SW 1271 (cell line): Measurements from ENCODE around the gene COLGALT1.
"Not testable (repeated sequence)": the region's sequence is repeated elsewhere in the genome, so short reads cannot be mapped to it uniquely, and the experiment has no call there.

Experiments used
- DNase-seq, 2 experiments: peaks; one replicate each; lab custom pipeline; 2025; lab: John Stamatoyannopoulos, UW

The COLGALT1 gene

DNA sequence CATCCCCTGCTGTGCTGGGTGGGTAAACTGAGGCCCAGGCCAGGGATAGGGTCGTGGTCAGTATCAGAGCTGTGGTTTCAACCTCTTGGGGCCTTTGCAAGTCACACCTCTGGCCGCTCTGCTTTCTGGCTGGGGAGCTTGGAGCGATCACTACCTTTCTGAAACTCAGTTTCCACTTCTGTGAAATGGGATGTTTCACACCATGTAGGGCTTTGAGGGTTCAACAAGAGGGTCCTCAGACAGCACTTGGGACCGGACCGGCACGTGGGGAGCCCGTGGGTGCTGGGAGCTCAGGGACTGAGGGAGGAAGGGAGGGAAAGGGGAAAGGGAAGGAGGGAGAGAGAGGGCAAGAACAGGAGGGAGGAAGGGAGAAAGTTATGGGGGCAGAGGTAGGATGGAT, 22.9 kb upstream of the COLGALT1 start:
- no peak for DNase-seq

DNA sequence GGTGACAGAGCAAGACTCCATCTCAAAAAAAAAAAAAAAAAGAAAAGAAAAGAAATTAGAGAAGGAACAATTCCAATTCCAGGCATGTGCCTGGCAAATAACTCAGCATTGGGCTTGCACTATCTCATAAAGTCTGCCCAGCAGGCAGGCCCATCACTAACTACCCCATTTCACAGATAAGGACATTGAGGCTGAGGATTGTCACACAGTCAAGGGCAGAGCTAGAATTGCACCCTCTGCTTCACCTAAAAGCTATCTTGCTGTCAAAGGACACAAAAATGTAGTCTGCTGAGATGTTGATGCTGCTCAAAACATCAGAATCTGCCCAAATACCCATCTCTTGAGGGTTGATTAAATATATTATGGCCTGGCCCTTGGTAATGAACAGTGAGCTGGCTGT, 20.7 kb upstream of the COLGALT1 start:
- DNase-seq, result no peak

DNA sequence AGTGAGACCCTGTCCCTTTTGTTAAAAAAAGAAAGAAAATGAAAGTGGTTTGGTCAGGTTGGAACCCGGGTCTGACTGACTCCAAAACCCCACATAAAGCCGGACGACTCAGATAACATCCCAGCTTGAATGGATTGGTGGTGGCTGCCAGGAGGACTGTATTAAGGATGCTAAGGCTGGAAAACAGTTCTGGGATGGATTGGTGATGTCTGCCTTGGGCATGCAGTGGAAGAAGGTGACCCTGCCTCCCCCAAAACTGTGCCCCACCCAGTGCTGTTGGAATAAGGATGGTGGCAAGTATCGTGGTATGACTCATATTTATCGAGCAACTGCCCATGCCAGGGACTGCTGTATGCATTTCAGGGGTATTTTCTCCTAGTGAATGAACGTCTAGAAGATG, 18.5 kb upstream of the COLGALT1 start:
- no peak for DNase-seq

DNA sequence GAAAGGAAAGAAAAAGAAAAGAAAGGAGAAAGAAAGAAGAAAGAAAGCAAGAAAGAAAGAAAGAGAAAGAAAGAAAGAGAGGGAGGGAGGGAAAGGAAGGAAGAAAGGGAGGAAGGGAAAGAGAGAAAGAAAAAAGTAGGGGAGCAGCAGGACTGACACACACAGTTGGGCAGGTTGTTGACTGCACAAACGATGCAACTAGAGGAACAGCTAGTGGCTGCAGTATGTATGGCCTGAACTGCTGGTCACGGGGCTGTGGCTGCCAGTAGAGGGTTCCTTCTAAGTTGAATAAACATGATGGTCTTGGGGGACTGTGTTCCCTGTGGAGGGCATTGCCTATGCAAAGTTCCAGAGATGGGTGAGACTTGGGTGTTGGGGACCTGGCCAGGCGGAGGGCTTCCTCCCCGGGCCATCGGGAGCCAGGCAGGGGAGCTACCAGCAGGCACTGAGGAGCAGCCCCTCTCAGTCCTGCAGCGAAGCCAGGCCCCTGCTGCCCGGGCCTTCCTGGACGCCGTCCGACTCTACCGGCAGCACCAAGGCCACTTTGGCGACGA, 16.7 kb upstream of the COLGALT1 start:
- no peak for DNase-seq

DNA sequence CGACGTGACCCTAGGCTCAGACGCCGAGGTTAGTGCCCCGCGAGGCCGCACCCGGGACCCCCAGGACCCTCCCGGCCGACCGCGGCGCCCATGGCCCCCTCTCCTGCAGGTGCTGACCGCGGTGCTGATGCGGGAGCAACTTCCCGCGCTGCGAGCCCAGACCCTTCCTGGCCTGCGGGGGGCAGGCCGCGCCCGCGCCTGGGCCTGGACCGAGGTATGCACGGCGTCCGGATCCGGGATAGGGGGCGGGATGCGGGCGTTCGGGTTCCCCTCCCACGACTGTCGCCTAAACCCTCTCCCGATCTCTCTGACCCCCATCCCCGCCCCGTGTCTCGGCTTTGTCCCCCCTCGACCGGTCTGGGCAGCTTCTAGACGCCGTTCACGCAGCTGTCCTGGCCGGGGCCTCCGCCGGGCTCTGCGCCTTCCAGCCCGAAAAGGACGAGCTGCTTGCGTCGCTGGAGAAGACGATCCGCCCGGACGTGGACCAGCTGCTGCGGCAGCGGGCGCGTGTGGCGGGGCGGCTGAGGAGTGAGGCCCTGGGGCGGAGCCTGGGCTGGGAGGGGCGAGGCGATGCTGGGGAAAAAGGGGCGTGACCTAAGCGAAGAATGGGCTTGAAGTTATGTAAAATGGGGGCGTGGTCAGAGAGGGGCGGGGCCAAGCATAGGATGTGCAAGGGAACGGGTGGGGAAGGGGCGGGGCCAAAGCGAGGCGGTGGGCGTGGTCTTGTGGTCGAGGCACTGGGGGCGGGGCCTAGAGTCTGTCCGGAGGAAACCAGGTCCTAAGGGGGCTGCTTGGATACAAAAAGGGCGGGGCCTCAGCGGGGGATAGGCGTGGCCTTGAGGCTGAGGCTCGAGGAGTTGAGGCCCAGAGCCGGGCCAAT, 16.0 kb upstream of the COLGALT1 start:
- peak; percentile 86 to 95 for DNase-seq

DNA sequence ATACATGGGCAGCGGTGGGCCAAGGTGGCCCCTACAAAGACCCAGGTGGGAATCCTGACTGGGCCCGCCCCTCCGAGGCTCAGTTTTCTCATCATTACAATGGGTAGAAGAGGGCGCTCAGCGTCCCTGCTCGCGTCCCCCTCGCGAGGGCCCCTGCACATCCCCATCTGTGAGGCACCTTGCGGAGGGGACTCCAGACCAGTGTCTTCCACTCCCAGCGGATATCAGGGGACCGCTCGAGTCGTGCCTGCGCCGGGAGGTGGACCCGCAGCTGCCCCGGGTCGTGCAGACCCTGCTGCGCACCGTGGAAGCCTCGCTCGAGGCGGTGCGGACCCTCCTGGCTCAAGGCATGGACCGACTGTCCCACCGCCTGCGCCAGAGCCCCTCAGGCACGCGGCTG, 15.3 kb upstream of the COLGALT1 start:
- DNase-seq, result no peak

DNA sequence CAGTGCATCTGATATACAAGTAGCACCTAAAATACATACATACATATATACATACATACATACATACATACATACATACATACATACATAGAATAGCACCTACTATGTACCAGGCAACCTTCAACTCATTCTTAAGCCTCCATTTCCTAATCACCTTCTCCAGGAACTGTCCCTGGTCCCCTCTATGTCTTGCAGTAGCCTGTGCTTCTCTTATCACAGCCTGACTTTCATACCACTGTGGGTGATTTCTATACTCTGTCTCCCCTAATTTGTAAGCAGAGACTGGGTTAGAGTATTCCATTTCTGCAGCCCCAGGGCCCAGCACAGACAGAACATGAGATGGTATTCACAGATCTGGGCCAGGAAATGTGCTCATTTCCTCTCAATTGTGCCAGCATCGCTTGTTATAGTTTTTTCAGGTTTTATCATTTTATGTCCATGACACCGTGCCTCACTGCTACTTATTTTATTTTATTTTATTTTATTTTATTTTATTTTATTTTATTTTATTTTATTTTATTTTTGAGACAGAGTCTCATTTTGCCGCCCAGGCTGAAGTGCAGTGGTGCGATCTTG, 14.2 kb upstream of the COLGALT1 start:
- DNase-seq, result no peak

DNA sequence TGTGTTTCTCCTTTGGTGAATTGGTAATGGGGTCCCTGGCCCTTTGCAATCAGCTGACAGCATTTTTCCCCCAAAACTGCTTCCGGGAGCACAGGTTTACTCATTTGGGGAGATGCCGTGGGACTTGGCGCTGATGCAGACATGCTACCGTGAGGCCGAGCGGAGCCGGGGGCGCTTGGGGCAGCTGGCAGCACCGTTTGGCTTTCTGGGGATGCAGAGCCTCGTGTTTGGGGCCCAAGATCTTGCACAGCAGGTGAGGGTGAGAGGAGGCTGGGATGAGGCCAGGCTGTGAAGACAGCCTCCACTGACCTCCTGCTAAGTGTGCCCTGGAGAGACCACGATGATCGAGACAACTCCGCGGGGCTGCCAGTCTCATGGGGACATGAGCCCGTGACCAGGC, 13.4 kb upstream of the COLGALT1 start:
- DNase-seq, result no peak

DNA sequence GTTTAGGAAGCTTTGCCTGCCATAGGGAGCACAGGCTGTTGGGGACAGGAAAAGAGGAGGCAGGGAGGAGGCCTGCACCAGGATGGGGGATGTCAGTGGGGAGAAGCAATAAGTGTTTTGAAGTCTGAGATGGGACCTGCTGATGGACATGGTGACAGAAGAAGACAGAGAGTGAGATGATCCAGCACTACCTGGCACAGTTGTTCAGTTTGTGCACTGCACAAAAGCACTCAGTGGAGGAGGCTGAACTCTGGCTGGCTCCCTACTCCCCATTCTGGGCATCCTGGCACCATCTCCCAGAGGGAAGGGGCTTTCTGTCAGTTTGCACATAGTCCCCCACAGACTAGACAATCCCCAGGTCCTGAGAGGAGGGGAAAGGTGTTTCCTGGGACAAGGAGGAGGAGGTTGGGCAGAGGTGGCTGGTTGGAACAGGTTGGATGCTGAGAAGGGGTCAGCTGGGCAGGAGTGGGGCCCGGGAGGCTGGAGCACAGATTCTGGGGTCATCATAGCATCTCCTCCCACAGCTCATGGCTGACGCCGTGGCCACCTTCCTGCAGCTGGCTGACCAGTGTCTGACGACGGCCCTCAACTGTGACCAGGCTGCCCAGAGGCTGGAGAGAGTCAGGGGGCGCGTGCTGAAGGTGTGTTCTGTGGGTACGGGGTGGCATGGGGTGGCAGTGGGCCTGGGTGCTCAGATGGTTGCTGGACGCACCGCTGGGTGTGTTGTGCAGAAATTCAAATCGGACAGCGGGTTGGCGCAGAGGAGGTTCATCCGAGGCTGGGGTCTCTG, 12.5 kb upstream of the COLGALT1 start:
- DNase-seq, result no peak

DNA sequence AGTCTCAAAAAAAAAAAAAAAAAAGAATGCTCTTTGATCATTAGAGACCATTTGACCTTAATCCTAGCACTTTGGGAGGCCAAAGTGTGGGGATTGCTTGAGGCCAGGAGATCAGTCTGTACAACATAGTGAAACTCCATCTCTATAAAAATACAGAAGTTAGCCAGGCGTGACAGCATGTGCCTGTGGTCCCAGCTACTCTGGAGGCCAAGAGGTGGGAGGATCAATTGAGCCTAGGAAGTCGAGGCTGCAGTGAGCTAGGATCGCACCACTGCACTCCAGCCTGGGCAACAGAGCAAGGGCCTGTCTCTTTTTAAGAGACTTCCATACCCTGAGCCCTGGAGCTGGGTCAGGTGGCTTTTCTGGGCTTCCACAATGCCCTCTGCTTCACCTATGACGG, 11.5 kb upstream of the COLGALT1 start:
- DNase-seq, result no peak

DNA sequence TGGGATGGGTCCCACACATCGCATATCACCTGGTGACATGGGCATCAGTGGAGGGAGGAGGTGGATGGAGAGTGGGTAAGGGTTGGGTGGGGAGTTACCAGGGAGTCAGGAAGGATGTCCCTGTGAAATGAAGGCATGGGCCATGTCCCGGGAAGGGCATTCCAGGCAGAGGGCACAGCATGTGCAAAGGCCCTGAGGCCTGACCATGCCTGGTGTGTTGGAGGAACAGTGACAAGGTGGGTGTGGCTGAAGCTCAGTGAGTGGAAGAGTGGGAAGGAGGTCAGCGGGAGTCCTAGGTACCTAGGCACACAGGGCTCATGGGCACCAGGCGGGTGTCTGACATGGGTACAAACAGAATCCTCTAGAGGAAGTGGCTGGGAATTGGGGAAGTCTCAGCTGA, 11.0 kb upstream of the COLGALT1 start:
- DNase-seq, result no peak

DNA sequence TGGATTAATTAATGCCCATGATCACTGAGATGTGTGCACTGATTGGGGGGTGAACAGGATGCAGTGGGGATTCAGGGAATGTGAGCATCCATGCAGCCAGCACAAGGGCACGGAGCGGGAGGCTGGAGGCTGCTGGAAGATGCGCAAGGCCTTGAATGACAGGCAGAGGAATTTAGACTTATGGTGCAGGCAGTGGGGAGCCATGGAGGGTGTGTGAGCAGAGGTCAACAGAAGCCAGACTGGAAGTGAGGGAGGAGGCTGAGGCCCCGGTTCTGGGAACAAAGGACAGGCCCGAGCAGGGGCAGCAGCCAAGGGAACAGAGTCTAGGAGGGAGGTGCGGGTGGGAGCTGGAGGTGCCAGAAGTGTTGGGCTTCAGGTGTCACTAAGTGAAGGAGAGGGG, 7.3 kb upstream of the COLGALT1 start:
- DNase-seq, result no peak

DNA sequence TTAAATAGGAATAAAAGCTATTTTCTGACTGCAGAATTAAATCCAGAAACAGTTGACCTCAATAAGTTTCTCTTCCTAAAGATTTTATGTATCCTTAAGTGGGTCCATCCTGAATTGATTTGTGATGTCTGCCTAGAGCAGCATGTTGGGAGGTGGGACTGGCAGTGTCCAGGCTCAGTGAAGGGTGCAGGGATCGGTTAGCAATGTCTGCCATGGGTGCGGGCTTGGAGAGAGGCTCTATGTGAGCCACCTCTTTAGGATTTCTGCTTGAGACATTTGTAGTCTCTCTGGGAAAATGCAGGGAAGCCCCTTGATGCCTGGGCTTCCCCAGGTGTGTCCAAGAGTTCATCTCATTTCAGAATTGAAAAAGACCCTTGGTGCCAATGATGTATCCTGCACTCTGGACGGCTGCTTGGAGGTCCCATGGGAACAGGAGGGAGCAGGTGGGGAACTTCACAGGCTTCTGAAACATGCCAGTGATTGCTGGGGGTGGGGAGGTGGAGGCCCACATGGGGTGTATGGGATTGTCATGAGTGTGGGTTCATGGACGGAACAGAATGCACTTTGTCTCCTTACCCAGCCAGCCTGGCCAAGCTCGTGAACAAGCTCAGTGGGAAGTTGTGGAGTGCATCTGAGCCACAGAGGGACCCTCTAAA, 6.2 kb upstream of the COLGALT1 start:
- DNase-seq, result no peak

DNA sequence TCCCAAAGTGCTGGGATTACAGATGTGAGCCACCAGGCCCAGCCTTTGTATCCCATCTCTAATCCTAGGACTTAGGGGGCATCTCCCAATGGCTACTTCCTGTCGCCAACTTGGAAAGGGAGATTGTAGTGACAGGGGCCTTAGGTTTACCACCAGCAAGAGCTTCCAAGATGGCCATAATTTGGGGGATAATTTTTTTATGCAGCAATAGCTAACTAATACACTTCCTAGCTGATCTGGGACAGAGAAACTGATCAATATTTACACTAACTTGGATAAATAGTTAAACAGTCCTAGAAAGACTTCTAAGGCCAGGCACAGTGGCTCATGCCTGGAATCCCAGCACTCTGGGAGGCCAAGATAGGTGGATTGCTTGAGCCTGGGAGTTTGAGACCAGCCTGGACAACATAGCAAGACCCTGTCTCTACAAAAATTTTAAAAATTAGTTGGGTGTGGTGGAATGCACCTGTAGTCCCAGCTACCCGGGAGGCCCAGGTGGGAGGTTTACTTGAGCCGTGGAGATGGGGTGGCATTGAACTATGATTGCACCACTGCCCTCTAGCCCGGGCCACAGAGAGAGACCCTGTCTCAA, 5.3 kb upstream of the COLGALT1 start:
- no peak for DNase-seq

DNA sequence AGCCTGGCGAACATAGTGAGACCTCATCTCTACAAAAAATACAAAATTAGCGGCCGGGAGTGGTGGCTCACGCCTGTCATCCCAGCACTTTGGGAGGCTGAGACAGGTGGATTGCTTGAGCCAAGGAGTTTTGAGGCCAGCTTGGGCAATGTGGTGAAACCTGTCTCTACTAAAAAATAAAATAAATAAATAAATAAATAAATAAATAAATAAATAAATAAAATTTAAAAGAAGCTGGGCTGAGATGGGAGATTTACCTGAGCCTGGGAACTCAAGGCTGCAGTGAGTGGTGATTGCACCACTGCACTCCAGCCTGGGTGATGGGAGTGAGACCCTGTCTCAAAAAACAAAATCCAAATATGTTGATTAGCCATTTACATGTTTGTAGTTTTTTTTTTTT, 2.7 kb upstream of the COLGALT1 start:
- not testable (repeated sequence) for DNase-seq

DNA sequence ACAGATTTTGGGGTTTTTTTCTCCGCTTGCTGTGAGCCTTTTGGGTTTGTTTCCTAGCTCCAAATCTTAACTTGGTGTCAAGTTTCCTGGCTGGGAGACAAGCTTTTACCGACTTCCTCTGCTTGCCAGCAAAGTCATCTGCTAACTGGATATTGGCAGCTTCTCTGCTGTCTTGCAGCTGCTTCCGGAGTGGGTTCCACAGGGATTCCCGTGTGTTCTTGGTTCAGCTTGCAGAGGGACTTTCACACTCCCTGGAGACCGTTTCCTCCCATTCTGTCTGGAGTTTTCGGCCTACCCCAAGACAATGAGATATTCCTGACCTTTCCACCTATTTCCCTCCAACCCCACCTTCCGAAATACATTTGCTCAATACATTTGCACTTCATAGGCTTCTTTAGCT, 2.2 kb upstream of the COLGALT1 start:
- DNase-seq, result peak in 1 of 2 experiments; percentile 74

DNA sequence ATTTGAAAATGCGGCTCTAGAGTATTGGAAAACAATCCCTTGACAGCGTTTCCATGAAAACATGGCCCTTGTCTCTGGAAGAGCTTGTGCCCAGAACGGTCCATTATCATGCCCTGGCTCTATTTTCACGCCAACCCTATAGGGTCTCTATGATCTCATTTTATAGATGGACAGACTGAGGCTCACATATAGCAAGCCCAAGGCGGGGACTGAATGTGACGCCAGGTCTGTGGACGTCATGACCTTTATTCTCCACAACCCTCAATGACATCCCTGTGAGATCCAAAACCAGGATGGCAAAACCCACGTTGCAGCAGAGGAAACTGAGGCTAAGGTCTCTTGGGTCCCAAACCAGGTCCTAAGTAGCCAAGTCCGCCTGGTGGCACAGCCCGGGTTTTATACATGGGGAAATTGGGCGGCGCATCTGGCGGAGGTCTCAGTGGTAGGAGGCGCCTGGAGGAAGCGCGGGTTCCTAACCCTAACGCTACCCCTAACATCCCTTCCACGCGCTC, 425 bp upstream of the COLGALT1 start:
- DNase-seq, result no peak

DNA sequence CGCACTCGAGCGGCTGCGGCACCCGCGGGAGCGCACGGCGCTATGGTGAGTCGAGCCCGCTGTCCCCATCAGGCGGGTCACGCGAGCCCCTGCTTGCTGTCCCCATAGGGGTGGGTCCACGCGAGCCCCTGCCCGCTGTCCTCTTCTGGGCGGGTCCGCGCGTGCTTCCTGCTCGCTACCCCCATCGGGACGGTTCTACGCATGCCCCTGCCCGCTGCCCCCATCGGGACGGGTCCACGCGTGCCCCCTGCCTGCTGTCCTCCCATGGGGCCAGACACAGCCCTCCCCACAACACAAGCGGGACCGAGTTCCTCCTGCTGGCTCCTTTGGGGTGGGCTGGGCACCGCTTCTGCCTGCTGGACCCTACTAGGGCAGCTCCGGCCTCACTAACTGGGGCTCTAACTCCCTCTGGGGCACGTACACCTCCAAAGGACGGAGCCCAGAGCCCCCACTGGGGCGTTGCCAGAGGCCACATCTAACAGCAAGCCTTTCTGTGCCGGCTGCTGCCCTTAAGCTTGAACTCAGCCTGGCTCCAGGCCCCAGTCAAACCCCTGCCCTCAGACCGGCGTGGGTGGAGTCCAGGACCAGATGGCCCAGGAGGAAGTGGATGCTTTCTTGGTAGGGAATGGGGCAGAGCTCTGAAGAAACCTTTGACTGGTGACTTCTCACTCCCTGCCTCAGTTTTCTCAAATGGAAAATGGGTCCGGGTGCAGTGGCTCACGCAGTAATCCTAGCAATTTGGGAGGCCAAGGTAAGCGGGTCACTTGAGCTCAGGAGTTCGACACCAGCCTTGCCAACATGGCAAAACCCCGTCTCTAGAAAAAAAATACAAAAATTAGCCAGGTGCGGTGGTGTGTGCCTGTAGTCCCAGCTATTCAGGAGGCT, 722 bp downstream of the COLGALT1 start:
- DNase-seq, result peak in 1 of 2 experiments; percentile 71

DNA sequence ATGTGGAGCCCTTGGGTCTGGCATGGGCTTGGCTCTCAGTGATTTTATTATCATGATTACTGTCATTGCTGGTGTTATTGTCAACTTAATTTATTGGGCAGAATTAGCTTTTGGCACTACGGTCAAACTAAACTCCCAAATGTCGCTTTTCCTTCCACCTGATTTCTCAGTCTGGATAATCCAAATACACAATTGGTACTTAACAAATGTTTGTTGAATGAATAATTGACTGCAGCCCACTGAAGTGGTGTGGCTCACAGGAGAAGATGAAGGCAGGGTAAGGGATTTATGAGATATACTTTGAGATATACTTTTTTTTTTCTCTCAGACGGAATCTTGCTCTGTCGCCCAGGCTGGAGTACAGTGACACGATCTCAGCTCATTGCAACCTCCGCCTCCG, 1.5 kb downstream of the COLGALT1 start:
- DNase-seq, result no peak

DNA sequence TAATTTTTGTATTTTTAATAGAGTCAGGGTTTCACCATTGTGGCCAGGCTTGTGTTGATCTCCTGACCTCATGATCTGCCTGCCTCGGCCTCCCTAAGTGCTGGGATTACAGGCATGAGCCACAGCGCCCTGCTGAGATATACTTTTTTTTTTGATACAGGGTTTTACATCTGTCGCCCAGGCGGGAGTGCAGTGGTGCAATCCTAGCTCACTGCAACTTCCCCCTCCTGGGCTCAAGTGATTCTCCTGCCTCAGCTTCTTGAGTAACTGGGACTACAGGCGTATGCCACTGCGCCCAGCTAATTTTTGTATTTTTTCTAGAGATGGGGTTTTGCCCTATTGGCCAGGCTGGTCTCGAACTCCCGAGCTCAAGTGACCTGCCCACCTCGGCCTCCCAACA, 2.0 kb downstream of the COLGALT1 start:
- no peak for DNase-seq
